Nephron progenitor cell (in vitro differentiated cells): ENCODE results near the gene CPZ.

Source experiments
- DNase-seq: peaks from one replicate; pipeline ENCODE4 v3.0.0; 2021
- H3K27ac Mint-ChIP-seq: 2 replicates; pipeline ENCODE4 v1.8.0; 2021; ENCODE audit warnings: mild to moderate bottlenecking, moderate library complexity, mixed read lengths
- H3K27me3 Mint-ChIP-seq: 2 replicates; pipeline ENCODE4 v1.8.0; 2021; ENCODE audit warnings: mild to moderate bottlenecking, low read depth, mixed read lengths; ENCODE audit not compliant: poor library complexity
- H3K36me3 Mint-ChIP-seq: 2 replicates; pipeline ENCODE4 v1.8.0; 2021; ENCODE audit warnings: low read depth, mixed read lengths
- H3K4me1 Mint-ChIP-seq: 2 replicates; pipeline ENCODE4 v1.8.0; 2021; ENCODE audit warnings: mixed read lengths
- H3K4me3 Mint-ChIP-seq: 2 replicates; pipeline ENCODE4 v1.8.0; 2021; ENCODE audit warnings: mild to moderate bottlenecking, moderate library complexity, mixed read lengths
- H3K9me3 Mint-ChIP-seq: 2 replicates; pipeline ENCODE4 v1.8.0; 2021; ENCODE audit warnings: mild to moderate bottlenecking, moderate library complexity, mixed read lengths
- CTCF ChIP-seq: fragments of 200-600 bp; sonication (generic); IDR thresholded peaks from 2 replicates; pipeline ENCODE4 v1.5.0; 2021; ENCODE audit warnings: antibody characterized with exemption

The CPZ gene

GRCh38 chr4:8655411-8656184 lies 63.0 kb downstream of the CPZ start:
- peak overlapping the region; percentile 25 for H3K27ac Mint-ChIP-seq
- TF ChIP-seq CTCF = no peak
- peaks cover 48% of the 10 kb centered on the region for H3K27me3 Mint-ChIP-seq
- no peaks in the 10 kb centered on the region for H3K36me3 Mint-ChIP-seq
- peaks cover 5% of the 10 kb centered on the region for H3K9me3 Mint-ChIP-seq
- H3K4me3 Mint-ChIP-seq = no peak overlapping the region
- H3K4me1 Mint-ChIP-seq = peaks cover under 1% of the 10 kb centered on the region
- DNase-seq = no peak

GRCh38 chr4:8656185-8656517 lies 63.6 kb downstream of the CPZ start:
- no peaks in the 10 kb centered on the region for H3K4me1 Mint-ChIP-seq
- peaks cover 5% of the 10 kb centered on the region for H3K9me3 Mint-ChIP-seq
- H3K27me3 Mint-ChIP-seq = peaks cover 50% of the 10 kb centered on the region
- no peak for TF ChIP-seq CTCF
- H3K4me3 Mint-ChIP-seq = no peak overlapping the region
- no peaks in the 10 kb centered on the region for H3K36me3 Mint-ChIP-seq
- no peak overlapping the region for H3K27ac Mint-ChIP-seq
- no peak for DNase-seq

- DNase-seq = no peak
Measured at GRCh38 chr4:8656711-8657380, 64.3 kb downstream of the CPZ start.

GRCh38 chr4:8657381-8658088 lies 65.0 kb downstream of the CPZ start:
- H3K9me3 Mint-ChIP-seq = peaks cover 5% of the 10 kb centered on the region
- no peak for TF ChIP-seq CTCF
- no peaks in the 10 kb centered on the region for H3K36me3 Mint-ChIP-seq
- H3K27me3 Mint-ChIP-seq = peaks cover 58% of the 10 kb centered on the region
- H3K4me3 Mint-ChIP-seq = no peak overlapping the region
- no peaks in the 10 kb centered on the region for H3K4me1 Mint-ChIP-seq
- no peak for DNase-seq
- no peak overlapping the region for H3K27ac Mint-ChIP-seq

More at GRCh38 chr4:8656711-8657380, 64.3 kb downstream of the CPZ start:
- no peak for TF ChIP-seq CTCF
- no peaks in the 10 kb centered on the region for H3K36me3 Mint-ChIP-seq
- no peak overlapping the region for H3K27ac Mint-ChIP-seq
- H3K9me3 Mint-ChIP-seq = peaks cover 5% of the 10 kb centered on the region
- H3K4me3 Mint-ChIP-seq = no peak overlapping the region
- no peaks in the 10 kb centered on the region for H3K4me1 Mint-ChIP-seq
- peaks cover 53% of the 10 kb centered on the region for H3K27me3 Mint-ChIP-seq

- H3K9me3 Mint-ChIP-seq = no peaks in the 10 kb centered on the region
- H3K36me3 Mint-ChIP-seq = no peaks in the 10 kb centered on the region
- peaks cover 75% of the 10 kb centered on the region for H3K27me3 Mint-ChIP-seq
- no peaks in the 10 kb centered on the region for H3K4me1 Mint-ChIP-seq
- DNase-seq = no peak
- no peak for TF ChIP-seq CTCF
- no peak overlapping the region for H3K4me3 Mint-ChIP-seq
- no peak overlapping the region for H3K27ac Mint-ChIP-seq
Measured at GRCh38 chr4:8662776-8663175, 70.2 kb downstream of the CPZ start.
